WTC11 (cell line): ENCODE results near the gene TRAF3IP1. TPM values are rescaled to one million over a fixed set of nuclear protein-coding genes. Genes with fewer than 3 reads are reported as not detected.
"Not testable (repeated sequence)": the region's sequence is repeated elsewhere in the genome, so short reads cannot be mapped to it uniquely, and the experiment has no call there.

Experiments used
- ATAC-seq: fragments of 200-7000 bp; cut with Tn5 transposase; 2 replicates; pipeline ENCODE4 v1.10.0; 2021; ENCODE audit warnings: mild to moderate bottlenecking, moderate library complexity
- CTCF ChIA-PET: fragments of 300-600 bp; sonication (Branson Sonifier 250); formaldehyde crosslinking; loops from one replicate; lab custom pipeline; 2021; ENCODE audit warnings: antibody characterized with exemption; lab: Charles Lee
- POLR2A ChIA-PET: fragments of 350-600 bp; sonication (Branson Sonifier 250); formaldehyde crosslinking; loops from one replicate; lab custom pipeline; 2021; ENCODE audit warnings: antibody characterized with exemption; lab: Charles Lee
- DNase-seq: peaks from one replicate; pipeline ENCODE4 v3.0.0; 2021; ENCODE audit warnings: low spot score
- H3K27ac Mint-ChIP-seq: 2 replicates; pipeline ENCODE4 v1.8.0; 2021; ENCODE audit warnings: mixed read lengths
- H3K27me3 Mint-ChIP-seq: 2 replicates; pipeline ENCODE4 v1.8.0; 2021; ENCODE audit warnings: low read depth, mild to moderate bottlenecking, moderate library complexity, mixed read lengths
- H3K36me3 Mint-ChIP-seq: 2 replicates; pipeline ENCODE4 v1.8.0; 2021; ENCODE audit warnings: mixed read lengths
- H3K4me1 Mint-ChIP-seq: 2 replicates; pipeline ENCODE4 v1.8.0; 2022; ENCODE audit warnings: mixed read lengths
- H3K4me3 Mint-ChIP-seq: 2 replicates; pipeline ENCODE4 v1.8.0; 2021; ENCODE audit warnings: mild to moderate bottlenecking, moderate library complexity, mixed read lengths
- H3K9me3 Mint-ChIP-seq: 2 replicates; pipeline ENCODE4 v1.8.0; 2021; ENCODE audit warnings: mixed read lengths
- ATF2 ChIP-seq: sonication (generic); formaldehyde crosslinking; IDR thresholded peaks from 2 replicates; pipeline ENCODE4 v1.8.1; 2022; ENCODE audit warnings: low read depth, missing genetic modification reagents, borderline replicate concordance
- ATF3 ChIP-seq: sonication (generic); formaldehyde crosslinking; conservative IDR thresholded peaks from 2 replicates; pipeline ENCODE4 v1.8.1; 2022; ENCODE audit warnings: mild to moderate bottlenecking, missing genetic modification reagents
- CREM ChIP-seq: sonication (generic); formaldehyde crosslinking; IDR thresholded peaks from 2 replicates; pipeline ENCODE4 v1.8.1; 2022; ENCODE audit warnings: mild to moderate bottlenecking, missing genetic modification reagents, moderate library complexity
- E2F4 ChIP-seq: sonication (generic); formaldehyde crosslinking; IDR thresholded peaks from 2 replicates; pipeline ENCODE4 v1.8.1; 2022; ENCODE audit warnings: low read depth, mild to moderate bottlenecking, moderate library complexity, missing genetic modification reagents, borderline replicate concordance
- ESRRA ChIP-seq: sonication (generic); formaldehyde crosslinking; IDR thresholded peaks from 2 replicates; pipeline ENCODE4 v1.8.1; 2022; ENCODE audit warnings: mild to moderate bottlenecking, missing genetic modification reagents, borderline replicate concordance
- FOXK1 ChIP-seq: sonication (generic); formaldehyde crosslinking; IDR thresholded peaks from 2 replicates; pipeline ENCODE4 v1.8.0; 2022; ENCODE audit warnings: mild to moderate bottlenecking, moderate library complexity, missing genetic modification reagents
- GTF2I ChIP-seq: fragments of 250-450 bp; sonication (Bioruptor Pico); conservative IDR thresholded peaks from 2 replicates; pipeline ENCODE4 v1.4.0; 2021; ENCODE audit warnings: mild to moderate bottlenecking
- MLX ChIP-seq: sonication (generic); formaldehyde crosslinking; IDR thresholded peaks from 2 replicates; pipeline ENCODE4 v1.8.1; 2023; ENCODE audit warnings: mild to moderate bottlenecking, missing genetic modification reagents, moderate library complexity
- MYBL2 ChIP-seq: sonication (generic); formaldehyde crosslinking; IDR thresholded peaks from 2 replicates; pipeline ENCODE4 v1.8.1; 2023; ENCODE audit warnings: mild to moderate bottlenecking, moderate library complexity, missing genetic modification reagents
- NFE2L1 ChIP-seq: sonication (generic); formaldehyde crosslinking; IDR thresholded peaks from 2 replicates; pipeline ENCODE4 v1.8.1; 2023; ENCODE audit warnings: missing genetic modification reagents
- NR3C1 ChIP-seq: sonication (generic); formaldehyde crosslinking; conservative IDR thresholded peaks from 2 replicates; pipeline ENCODE4 v1.8.1; 2023; ENCODE audit warnings: low read depth, mild to moderate bottlenecking, missing genetic modification reagents
- PRRX2 ChIP-seq: fragments of 250-450 bp; sonication (Bioruptor Pico); IDR thresholded peaks from 2 replicates; pipeline ENCODE4 v1.8.0; 2021; ENCODE audit warnings: mild to moderate bottlenecking
- TEAD1 ChIP-seq: sonication (generic); formaldehyde crosslinking; IDR thresholded peaks from 2 replicates; pipeline ENCODE4 v1.8.0; 2022; ENCODE audit warnings: mild to moderate bottlenecking, missing genetic modification reagents
- USF1 ChIP-seq: sonication (generic); formaldehyde crosslinking; IDR thresholded peaks from 2 replicates; pipeline ENCODE4 v1.8.0; 2022; ENCODE audit warnings: mild to moderate bottlenecking, missing genetic modification reagents
- ZMAT4 ChIP-seq: fragments of 250-450 bp; sonication (Bioruptor Pico); IDR thresholded peaks from 2 replicates; pipeline ENCODE4 v1.9.0; 2021; ENCODE audit warnings: mild to moderate bottlenecking
- ZNF232 ChIP-seq: sonication (generic); formaldehyde crosslinking; IDR thresholded peaks from 2 replicates; pipeline ENCODE4 v1.8.0; 2022; ENCODE audit warnings: mild to moderate bottlenecking, missing genetic modification reagents
- ZNF671 ChIP-seq: fragments of 250-450 bp; sonication (Bioruptor Pico); IDR thresholded peaks from 2 replicates; pipeline ENCODE4 v1.8.0; 2021; ENCODE audit warnings: mild to moderate bottlenecking
- total RNA-seq: library from RNA; stranded (reverse); gene quantifications from 3 replicates; pipeline ENCODE4 v1.2.3, GENCODE V29; 2021

The TRAF3IP1 gene
- total RNA-seq, 1 experiment from 2014 or later = 18.7 TPM

- ChIA-PET CTCF (interaction anchor here (0.7 to 1.2 kb wide), 2 partner anchors 10 to 26 kb away, joined by 3 to 4 read pairs; no protein-coding TSS in a partner anchor), POLR2A (interaction anchor here (0.6 kb wide), 1 partner anchor 23 kb away, joined by 3 read pairs; no protein-coding TSS in a partner anchor)
- H3K4me1 Mint-ChIP-seq = peaks cover 20% of the 10 kb centered on the region
- not testable (repeated sequence) for H3K9me3 Mint-ChIP-seq, H3K36me3 Mint-ChIP-seq, H3K27me3 Mint-ChIP-seq, H3K4me3 Mint-ChIP-seq, ATAC-seq, DNase-seq, H3K27ac Mint-ChIP-seq
- TF ChIP-seq GTF2I (CRISPR knock-in tag) = 0 out of 2 replicates have a peak, but pooled peaks have one; percentile 27
Observed at GRCh38 chr2:238405217-238405555, 84.9 kb downstream of the TRAF3IP1 start.

GRCh38 chr2:238406221-238406997, 86.1 kb downstream of the TRAF3IP1 start:
- Mint-ChIP-seq H3K36me3 (no peaks in the 10 kb centered on the region), H3K9me3 (no peaks in the 10 kb centered on the region)
- DNase-seq (no peak), ATAC-seq (no peak)
- POLR2A ChIA-PET = no interaction called here
- no peak for TF ChIP-seq ZNF671 (CRISPR knock-in tag)
- TF ChIP-seq USF1 = no peak
- TF ChIP-seq, all 79 proteins: peak for 0
- no peak overlapping the region; the same call in 1 of the 2 replicates for H3K27ac Mint-ChIP-seq
- no peak overlapping the region for H3K4me3 Mint-ChIP-seq
- H3K4me1 Mint-ChIP-seq = peaks cover 20% of the 10 kb centered on the region
- CTCF ChIA-PET = interaction anchor here (0.9 to 1.1 kb wide), 2 partner anchors 9 to 27 kb away, joined by 3 read pairs; no protein-coding TSS in a partner anchor
- H3K27me3 Mint-ChIP-seq = no peaks in the 10 kb centered on the region

- no peak for DNase-seq
- TF ChIP-seq MYBL2 (CRISPR knock-in tag) = no peak
- no peak for TF ChIP-seq ESRRA
- TF ChIP-seq PRRX2 = no peak
- TF ChIP-seq TEAD1 (CRISPR knock-in tag) = no peak
- no peak for TF ChIP-seq ZNF232 (CRISPR knock-in tag)
- TF ChIP-seq GTF2I (CRISPR knock-in tag) = no peak
- no peak for TF ChIP-seq E2F4 (CRISPR knock-in tag)
- TF ChIP-seq NFE2L1 (CRISPR knock-in tag) = no peak
- TF ChIP-seq ATF2 (CRISPR knock-in tag) = no peak
- no peak for TF ChIP-seq MLX
- no peak for TF ChIP-seq NR3C1
- no peak for TF ChIP-seq CREM (CRISPR knock-in tag)
- TF ChIP-seq ATF3 (CRISPR knock-in tag) = no peak
- TF ChIP-seq FOXK1 = no peak
- TF ChIP-seq ZMAT4 (CRISPR knock-in tag) = no peak
- H3K27ac Mint-ChIP-seq = no peak overlapping the region
- H3K36me3 Mint-ChIP-seq = no peaks in the 10 kb centered on the region
- POLR2A ChIA-PET = no interaction called here
- H3K4me3 Mint-ChIP-seq = no peak overlapping the region
- CTCF ChIA-PET = interaction anchor here (0.9 to 1.1 kb wide), 2 partner anchors 8 to 26 kb away, joined by 3 read pairs; no protein-coding TSS in a partner anchor
- no peaks in the 10 kb centered on the region for H3K27me3 Mint-ChIP-seq
- H3K4me1 Mint-ChIP-seq = peaks cover 20% of the 10 kb centered on the region
- H3K9me3 Mint-ChIP-seq = no peaks in the 10 kb centered on the region
- ATAC-seq = no peak
Observed at GRCh38 chr2:238406998-238407285, 86.6 kb downstream of the TRAF3IP1 start.
